UCSD-AML1 (cell line): ENCODE data around the gene USP15.
"Not testable (repeated sequence)": the region's sequence is repeated elsewhere in the genome, so short reads cannot be mapped to it uniquely, and the experiment has no call there.

ENCODE experiments used
- DNase-seq: peaks from one replicate; lab custom pipeline; 2025; ENCODE audit not compliant: unreplicated experiment; lab: John Stamatoyannopoulos, UW

Gene USP15

GRCh38 chr12:62438098-62438692 lies 178.0 kb downstream of the USP15 start:
- peak; percentile 12 for DNase-seq

- DNase-seq, result no peak
Observed at GRCh38 chr12:62446754-62447452, 186.7 kb downstream of the USP15 start.

DNA sequence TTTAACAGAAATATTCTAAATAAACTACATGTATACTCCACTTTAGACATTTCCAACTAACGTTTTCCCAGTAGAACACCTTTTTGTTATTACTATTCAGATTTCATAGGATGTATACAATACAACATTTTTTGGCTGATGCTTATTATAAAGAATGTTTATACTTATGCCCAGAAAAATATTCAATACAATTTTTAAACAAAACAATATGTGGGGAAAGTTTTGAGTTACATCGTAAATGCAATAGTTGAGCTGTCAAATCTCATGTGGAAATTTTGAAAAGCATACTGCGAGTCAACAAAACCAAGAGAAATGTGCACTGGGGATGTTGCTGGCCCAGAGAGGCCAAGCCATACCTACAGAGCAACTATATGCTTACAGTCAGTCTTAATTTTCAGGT lies 188.2 kb downstream of the USP15 start:
- DNase-seq, result no peak

DNA sequence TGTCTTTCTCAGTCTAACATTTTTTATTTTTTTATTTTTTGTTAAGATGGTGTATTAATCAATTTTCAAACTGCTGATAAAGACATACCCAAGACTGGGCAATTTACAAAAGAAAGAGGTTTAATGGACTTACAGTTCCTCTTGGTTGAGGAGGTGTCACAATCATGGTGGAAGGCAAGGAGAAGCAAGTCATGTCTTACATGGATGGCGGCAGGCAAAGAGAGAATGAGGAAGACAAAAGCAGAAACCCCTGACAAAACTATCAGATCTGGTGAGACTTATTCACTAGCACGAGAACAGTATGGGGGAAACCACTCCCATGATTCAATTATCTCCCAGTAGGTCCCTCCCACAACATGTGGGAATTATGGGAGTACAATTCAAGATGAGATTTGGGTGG lies 195.2 kb downstream of the USP15 start:
- not testable (repeated sequence) for DNase-seq

DNA sequence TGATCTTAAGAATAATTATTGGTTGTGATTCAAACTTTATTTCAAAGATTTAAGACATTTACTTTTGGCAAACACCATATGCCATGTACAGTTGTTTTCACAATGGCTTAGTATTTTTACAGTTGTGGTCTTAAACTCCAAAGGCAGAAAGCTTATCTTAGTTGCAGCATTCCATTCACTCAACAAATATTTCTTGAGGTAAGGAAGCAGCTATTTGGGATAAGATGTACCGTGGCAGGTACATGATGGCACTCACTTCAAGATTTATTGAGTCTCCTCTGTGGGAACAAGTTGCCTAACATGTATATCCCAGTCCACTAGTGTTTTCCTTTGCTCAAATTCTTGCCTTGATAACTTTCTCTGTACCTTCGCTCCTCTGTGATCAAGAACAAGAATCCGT lies 198.4 kb downstream of the USP15 start:
- DNase-seq, result no peak

DNA sequence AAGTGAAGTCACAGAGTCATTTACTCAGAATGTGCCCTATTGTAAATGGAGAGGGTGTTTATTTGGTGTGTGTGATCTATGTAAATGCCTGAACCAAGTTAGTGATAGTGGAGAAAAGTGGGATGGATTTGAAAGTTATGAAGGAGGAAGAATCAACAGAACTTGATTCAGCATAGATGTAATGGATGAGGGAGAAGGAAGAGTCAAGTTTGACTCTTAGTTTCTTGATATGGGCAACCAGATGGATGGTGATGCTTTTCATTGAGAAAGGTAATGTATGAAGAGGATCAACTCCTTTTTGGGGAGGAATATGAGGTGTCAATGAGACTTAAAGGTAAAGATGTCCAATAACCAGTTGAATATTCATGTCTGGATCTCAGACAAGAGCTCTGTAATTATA lies 199.8 kb downstream of the USP15 start:
- no peak for DNase-seq

DNA sequence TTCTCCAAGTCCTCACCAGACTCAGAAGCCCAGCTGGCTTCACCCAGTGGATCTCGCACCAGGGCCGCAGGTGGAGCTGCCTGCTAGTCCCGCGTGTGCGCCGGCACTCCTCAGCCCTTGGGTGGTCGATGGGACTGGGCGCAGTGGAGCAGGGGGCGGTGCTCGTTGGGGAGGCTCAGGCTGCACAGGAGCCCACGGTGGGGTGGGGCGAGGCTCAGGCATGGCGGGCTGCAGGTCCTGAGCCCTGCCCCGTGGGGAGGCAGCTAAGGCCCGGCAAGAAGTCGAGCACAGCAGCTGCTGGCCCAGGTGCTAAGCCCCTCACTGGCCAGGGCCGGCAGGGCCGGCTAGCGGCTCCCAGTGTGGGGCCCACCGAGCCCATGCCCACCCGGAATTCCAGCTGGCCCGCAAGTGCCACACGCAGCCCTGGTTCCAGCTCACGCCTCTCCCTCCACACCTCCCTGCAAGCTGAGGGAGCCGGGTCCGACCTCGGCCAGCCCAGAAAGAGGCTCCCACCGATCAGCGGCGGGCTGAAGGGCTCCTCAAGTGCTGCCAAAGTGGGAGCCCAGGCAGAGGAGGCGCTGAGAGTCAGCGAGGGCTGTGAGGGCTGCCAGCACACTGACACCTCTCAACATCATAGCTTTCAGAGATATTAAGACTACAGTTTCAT lies 201.1 kb downstream of the USP15 start:
- DNase-seq, result not testable (repeated sequence)

DNA sequence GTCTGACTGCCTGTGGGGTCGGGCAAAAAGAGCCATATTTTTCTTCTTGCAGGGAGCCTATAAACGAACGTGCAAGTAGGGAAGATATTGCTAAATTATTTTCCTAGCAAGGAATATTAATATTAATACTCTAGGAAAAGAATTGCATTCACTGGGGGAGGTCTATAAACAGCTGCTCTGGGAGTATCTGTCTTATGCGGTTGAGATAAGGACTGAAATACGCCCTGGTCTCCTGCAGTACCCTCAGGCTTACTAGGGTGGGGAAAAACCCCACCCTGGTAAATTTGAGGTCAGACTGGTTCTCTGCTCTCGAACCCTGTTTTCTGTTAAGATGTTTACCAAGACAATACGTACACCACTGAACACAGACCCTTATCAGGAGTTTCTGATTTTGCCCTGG lies 203.0 kb downstream of the USP15 start:
- DNase-seq, result not testable (repeated sequence)
